ENCODE measurements around the gene ELFN1. TPM values are rescaled to one million over a fixed set of nuclear protein-coding genes. Genes with fewer than 3 reads are reported as not detected.

ELFN1 gene
- total and polyA plus RNA-seq, 9 of the 15 experiments (the other 6 are each of a cell fraction or from before 2014, with no cell fraction given), result 0.04 to 0.64 (median 0.18) TPM; not detected in 2

GRCh38 chr7:1716263-1717094, 46.4 kb downstream of the ELFN1 start (continued):
- TF ChIP-seq USF1 (CRISPR knock-in tag; IDR thresholded peaks at IDR 0.05), result peak; percentile 81
- TF ChIP-seq TFE3 (CRISPR knock-in tag; IDR thresholded peaks at IDR 0.05), result peak; percentile 90
- TF ChIP-seq RHOXF2B (CRISPR knock-in tag; conservative IDR thresholded peaks at IDR 0.05), result no peak
- no peak for TF ChIP-seq ATF1 (CRISPR knock-in tag; IDR thresholded peaks at IDR 0.05)
- TF ChIP-seq ATF1 (tag; IDR thresholded peaks at IDR 0.05), result peak; percentile 18; the same call in 1 of the 2 replicates
- no peak for TF ChIP-seq SRF (CRISPR knock-in tag; IDR thresholded peaks at IDR 0.05)
- TF ChIP-seq ZFPM2 (CRISPR knock-in tag; IDR thresholded peaks at IDR 0.05), result no peak
- TF ChIP-seq TOE1 (IDR thresholded peaks at IDR 0.05; ENCODE audit: borderline replicate concordance), result peak; percentile 85
- TF ChIP-seq TOE1 (CRISPR knock-in tag; IDR thresholded peaks at IDR 0.05; ENCODE audit: borderline replicate concordance, low read depth), result no peak
- TF ChIP-seq ATF3 (IDR thresholded peaks at IDR 0.05), result peak; percentile 32
- no peak for TF ChIP-seq ATF3 (CRISPR knock-in tag; conservative IDR thresholded peaks at IDR 0.05)
- TF ChIP-seq MCM2 (IDR thresholded peaks at IDR 0.05; ENCODE audit: low read depth), result no peak
- peak; percentile 65 for TF ChIP-seq USF2 (CRISPR knock-in tag; IDR thresholded peaks at IDR 0.05)
- TF ChIP-seq COPS2 (conservative IDR thresholded peaks at IDR 0.05), result no peak
- TF ChIP-seq PHB2 (IDR thresholded peaks at IDR 0.05; ENCODE audit: low read depth), result no peak
- no peak for TF ChIP-seq CTCF (IDR thresholded peaks at IDR 0.05 in 2 of 3, conservative IDR thresholded peaks at IDR 0.05 in 1 of 3; ENCODE audit: insufficient read depth in 2 of 3, low read depth in 1 of 3, low read length in 3 of 3)
- no peak for TF ChIP-seq CBX5 (IDR thresholded peaks at IDR 0.05; ENCODE audit: borderline replicate concordance, low read depth)
- no peak for TF ChIP-seq ZBTB12 (CRISPR knock-in tag; IDR thresholded peaks at IDR 0.05)
- TF ChIP-seq BHLHE40 (IDR thresholded peaks at IDR 0.05; ENCODE audit: low read length), result peak; percentile 68; the same call in 1 of the 2 replicates
- peak; percentile 57; the same call in 1 of the 2 replicates for TF ChIP-seq CREM (IDR thresholded peaks at IDR 0.05; ENCODE audit: low read depth)
- TF ChIP-seq PHB (CRISPR knock-in tag; IDR thresholded peaks at IDR 0.05), result no peak
- TF ChIP-seq NCOA2 (IDR thresholded peaks at IDR 0.05; ENCODE audit: partially characterized antibody in 2 of 2), result no peak
